Panc1 (cell line): ENCODE data around the gene HCN3.

ENCODE experiments used
- POLR2AphosphoS5 ChIP-seq: IDR thresholded peaks from 2 replicates; pipeline ENCODE4 v1.6.1; 2012; ENCODE audit warnings: mild to moderate bottlenecking, low read depth, low read length, moderate library complexity
- SIN3A ChIP-seq: IDR thresholded peaks from 2 replicates; pipeline ENCODE4 v1.6.1; 2012; ENCODE audit warnings: low read depth, mild to moderate bottlenecking, low read length, moderate library complexity, borderline replicate concordance; ENCODE audit not compliant: insufficient read depth
- TCF7L2 ChIP-seq: IDR thresholded peaks from 2 replicates; pipeline ENCODE4 v1.6.1; 2011; ENCODE audit warnings: mild to moderate bottlenecking, low read depth, low read length, inconsistent platforms
- TF ChIP-seq, protein P1 (sequence below): fragments of 450-650 bp; IDR thresholded peaks from 2 replicates; pipeline ENCODE4 v1.5.1; 2017; ENCODE audit warnings: mild to moderate bottlenecking
- TF ChIP-seq, protein P2 (sequence below), 2 experiments: IDR thresholded peaks; 2 replicates each; pipeline ENCODE4 v1.6.1; 2011 to 2012; ENCODE audit warnings: low read depth in 2 of 2, control low read depth in 1 of 2, low read length in 1 of 2, mild to moderate bottlenecking in 1 of 2, moderate library complexity in 1 of 2; ENCODE audit not compliant: insufficient read depth in 1 of 2

DNA sequence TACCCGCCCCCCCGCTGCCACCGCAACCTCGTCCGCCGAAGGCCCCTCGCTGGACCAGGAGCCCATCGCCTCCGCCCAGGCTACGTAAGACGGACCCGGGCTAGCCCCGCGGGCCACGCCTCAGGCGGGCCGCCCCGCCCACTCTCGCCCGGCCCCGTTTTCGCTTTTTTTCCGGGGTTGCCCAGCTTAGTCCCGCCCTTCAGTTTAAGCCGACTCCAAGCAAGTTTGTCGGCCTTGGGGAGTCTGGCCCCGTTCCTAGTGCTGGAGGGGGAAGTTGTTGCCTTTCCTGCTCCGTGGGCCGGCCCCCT lies 46.4 kb downstream of the HCN3 start:
- TF ChIP-seq TCF7L2 = no peak
- TF ChIP-seq, protein P1, sequence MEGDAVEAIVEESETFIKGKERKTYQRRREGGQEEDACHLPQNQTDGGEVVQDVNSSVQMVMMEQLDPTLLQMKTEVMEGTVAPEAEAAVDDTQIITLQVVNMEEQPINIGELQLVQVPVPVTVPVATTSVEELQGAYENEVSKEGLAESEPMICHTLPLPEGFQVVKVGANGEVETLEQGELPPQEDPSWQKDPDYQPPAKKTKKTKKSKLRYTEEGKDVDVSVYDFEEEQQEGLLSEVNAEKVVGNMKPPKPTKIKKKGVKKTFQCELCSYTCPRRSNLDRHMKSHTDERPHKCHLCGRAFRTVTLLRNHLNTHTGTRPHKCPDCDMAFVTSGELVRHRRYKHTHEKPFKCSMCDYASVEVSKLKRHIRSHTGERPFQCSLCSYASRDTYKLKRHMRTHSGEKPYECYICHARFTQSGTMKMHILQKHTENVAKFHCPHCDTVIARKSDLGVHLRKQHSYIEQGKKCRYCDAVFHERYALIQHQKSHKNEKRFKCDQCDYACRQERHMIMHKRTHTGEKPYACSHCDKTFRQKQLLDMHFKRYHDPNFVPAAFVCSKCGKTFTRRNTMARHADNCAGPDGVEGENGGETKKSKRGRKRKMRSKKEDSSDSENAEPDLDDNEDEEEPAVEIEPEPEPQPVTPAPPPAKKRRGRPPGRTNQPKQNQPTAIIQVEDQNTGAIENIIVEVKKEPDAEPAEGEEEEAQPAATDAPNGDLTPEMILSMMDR = no peak
- 0 out of 2 replicates have a peak, but pooled peaks have one; percentile 4 for TF ChIP-seq SIN3A
- no peak; the same call in 1 of the 2 replicates for TF ChIP-seq POLR2AphosphoS5
- TF ChIP-seq, protein P2, sequence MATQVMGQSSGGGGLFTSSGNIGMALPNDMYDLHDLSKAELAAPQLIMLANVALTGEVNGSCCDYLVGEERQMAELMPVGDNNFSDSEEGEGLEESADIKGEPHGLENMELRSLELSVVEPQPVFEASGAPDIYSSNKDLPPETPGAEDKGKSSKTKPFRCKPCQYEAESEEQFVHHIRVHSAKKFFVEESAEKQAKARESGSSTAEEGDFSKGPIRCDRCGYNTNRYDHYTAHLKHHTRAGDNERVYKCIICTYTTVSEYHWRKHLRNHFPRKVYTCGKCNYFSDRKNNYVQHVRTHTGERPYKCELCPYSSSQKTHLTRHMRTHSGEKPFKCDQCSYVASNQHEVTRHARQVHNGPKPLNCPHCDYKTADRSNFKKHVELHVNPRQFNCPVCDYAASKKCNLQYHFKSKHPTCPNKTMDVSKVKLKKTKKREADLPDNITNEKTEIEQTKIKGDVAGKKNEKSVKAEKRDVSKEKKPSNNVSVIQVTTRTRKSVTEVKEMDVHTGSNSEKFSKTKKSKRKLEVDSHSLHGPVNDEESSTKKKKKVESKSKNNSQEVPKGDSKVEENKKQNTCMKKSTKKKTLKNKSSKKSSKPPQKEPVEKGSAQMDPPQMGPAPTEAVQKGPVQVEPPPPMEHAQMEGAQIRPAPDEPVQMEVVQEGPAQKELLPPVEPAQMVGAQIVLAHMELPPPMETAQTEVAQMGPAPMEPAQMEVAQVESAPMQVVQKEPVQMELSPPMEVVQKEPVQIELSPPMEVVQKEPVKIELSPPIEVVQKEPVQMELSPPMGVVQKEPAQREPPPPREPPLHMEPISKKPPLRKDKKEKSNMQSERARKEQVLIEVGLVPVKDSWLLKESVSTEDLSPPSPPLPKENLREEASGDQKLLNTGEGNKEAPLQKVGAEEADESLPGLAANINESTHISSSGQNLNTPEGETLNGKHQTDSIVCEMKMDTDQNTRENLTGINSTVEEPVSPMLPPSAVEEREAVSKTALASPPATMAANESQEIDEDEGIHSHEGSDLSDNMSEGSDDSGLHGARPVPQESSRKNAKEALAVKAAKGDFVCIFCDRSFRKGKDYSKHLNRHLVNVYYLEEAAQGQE (IDR thresholded peaks at IDR 0.05; ENCODE audit: insufficient read depth in 1 of 2, low read depth in 2 of 2, low read length in 1 of 2) = no peak
